Activated CD8-positive, alpha-beta T cell treated with anti-CD3 and anti-CD28 coated beads, Interleukin-2, amount 10 ng/mL, durations not matched to agents 7 days and 5 days (primary cell): ENCODE measurements around the gene C10orf90. TPM values are rescaled to one million over a fixed set of nuclear protein-coding genes. Genes with fewer than 3 reads are reported as not detected.

Experiments
- ATAC-seq: fragments of 150-1000 bp; cut with Tn5 transposase; one replicate; pipeline ENCODE4 v1.10.0; 2021; ENCODE audit warnings: moderate library complexity
- CTCF ChIA-PET: fragments of 350-600 bp; sonication (Branson Sonifier 250); formaldehyde crosslinking; loops from one replicate; lab custom pipeline; 2021; ENCODE audit warnings: antibody characterized with exemption; lab: Charles Lee
- POLR2A ChIA-PET: fragments of 350-600 bp; sonication (Branson Sonifier 250); formaldehyde crosslinking; loops from one replicate; lab custom pipeline; 2021; ENCODE audit warnings: antibody characterized with exemption; lab: Charles Lee
- DNase-seq: peaks from one replicate; pipeline ENCODE4 v3.0.0-alpha.2; 2020
- H3K27ac Mint-ChIP-seq: one replicate; pipeline ENCODE4 v1.8.0; 2021; ENCODE audit warnings: mild to moderate bottlenecking, mixed read lengths
- H3K27me3 Mint-ChIP-seq: one replicate; pipeline ENCODE4 v1.8.0; 2021; ENCODE audit warnings: low read depth, mixed read lengths
- H3K36me3 Mint-ChIP-seq: one replicate; pipeline ENCODE4 v1.8.0; 2021; ENCODE audit warnings: low read depth, mixed read lengths
- H3K4me1 Mint-ChIP-seq: one replicate; pipeline ENCODE4 v1.8.0; 2021; ENCODE audit warnings: low read depth, mixed read lengths
- H3K4me3 Mint-ChIP-seq: one replicate; pipeline ENCODE4 v1.8.0; 2021; ENCODE audit warnings: mild to moderate bottlenecking, mixed read lengths
- H3K9me3 Mint-ChIP-seq: one replicate; pipeline ENCODE4 v1.8.0; 2022; ENCODE audit warnings: mixed read lengths; ENCODE audit not compliant: insufficient read depth
- total RNA-seq, 2 experiments: library from RNA; stranded (reverse); gene quantifications; one replicate each; pipeline ENCODE4 v1.2.3, GENCODE V29; 2021

The C10orf90 gene
- total RNA-seq, 2 experiments from 2014 or later = not detected

GRCh38 chr10:126409821-126410220, 260.7 kb downstream of the C10orf90 start:
- DNase-seq = no peak
- CTCF ChIA-PET = no interaction called here
- no peak for ATAC-seq
- Mint-ChIP-seq H3K27ac (no peak overlapping the region), H3K4me3 (no peak overlapping the region), H3K9me3 (no peaks in the 10 kb centered on the region), H3K27me3 (no peaks in the 10 kb centered on the region), H3K4me1 (no peaks in the 10 kb centered on the region), H3K36me3 (no peaks in the 10 kb centered on the region)
- POLR2A ChIA-PET = no interaction called here

- CTCF ChIA-PET = no interaction called here
- no peaks in the 10 kb centered on the region for H3K4me1 Mint-ChIP-seq
- no peak overlapping the region for H3K4me3 Mint-ChIP-seq
Observed at GRCh38 chr10:126408953-126409641, 261.4 kb downstream of the C10orf90 start.

DNA sequence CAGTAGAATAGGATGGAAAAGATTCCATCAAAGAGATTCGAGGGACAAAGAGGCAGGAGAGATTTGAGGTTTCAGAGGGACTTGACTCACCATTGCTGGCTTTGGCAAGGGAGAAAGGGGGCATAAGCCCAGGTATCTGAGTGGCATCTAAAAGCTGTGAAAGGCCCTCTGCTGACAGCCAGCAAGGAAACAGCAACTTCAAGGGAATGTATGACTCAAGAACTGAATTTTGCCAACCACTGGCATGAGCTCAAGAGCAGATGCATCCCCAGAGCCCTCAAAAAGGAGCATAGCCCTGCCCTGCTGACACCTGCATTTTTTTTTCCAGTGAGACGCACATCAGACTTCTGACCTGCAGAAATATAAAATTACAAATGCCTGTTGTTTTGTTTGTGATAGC, 262.7 kb downstream of the C10orf90 start:
- Mint-ChIP-seq H3K27ac (no peak overlapping the region), H3K9me3 (no peaks in the 10 kb centered on the region), H3K4me3 (no peak overlapping the region), H3K36me3 (no peaks in the 10 kb centered on the region), H3K4me1 (no peaks in the 10 kb centered on the region), H3K27me3 (no peaks in the 10 kb centered on the region)
- CTCF ChIA-PET = no interaction called here
- POLR2A ChIA-PET = no interaction called here
- ATAC-seq (no peak), DNase-seq (no peak)

More at GRCh38 chr10:126408953-126409641, 261.4 kb downstream of the C10orf90 start:
- DNase-seq = no peak
- no peaks in the 10 kb centered on the region for H3K9me3 Mint-ChIP-seq
- H3K27me3 Mint-ChIP-seq = no peaks in the 10 kb centered on the region
- no peak overlapping the region for H3K27ac Mint-ChIP-seq
- POLR2A ChIA-PET = no interaction called here
- ATAC-seq = no peak
- H3K36me3 Mint-ChIP-seq = no peaks in the 10 kb centered on the region

GRCh38 chr10:126405239-126405775, 265.2 kb downstream of the C10orf90 start:
- Mint-ChIP-seq H3K9me3 (no peaks in the 10 kb centered on the region), H3K36me3 (no peaks in the 10 kb centered on the region), H3K27me3 (no peaks in the 10 kb centered on the region), H3K4me3 (no peak overlapping the region), H3K27ac (no peak overlapping the region), H3K4me1 (no peaks in the 10 kb centered on the region)
- DNase-seq = no peak
- ChIA-PET CTCF (no interaction called here), POLR2A (no interaction called here)
- no peak for ATAC-seq

DNA sequence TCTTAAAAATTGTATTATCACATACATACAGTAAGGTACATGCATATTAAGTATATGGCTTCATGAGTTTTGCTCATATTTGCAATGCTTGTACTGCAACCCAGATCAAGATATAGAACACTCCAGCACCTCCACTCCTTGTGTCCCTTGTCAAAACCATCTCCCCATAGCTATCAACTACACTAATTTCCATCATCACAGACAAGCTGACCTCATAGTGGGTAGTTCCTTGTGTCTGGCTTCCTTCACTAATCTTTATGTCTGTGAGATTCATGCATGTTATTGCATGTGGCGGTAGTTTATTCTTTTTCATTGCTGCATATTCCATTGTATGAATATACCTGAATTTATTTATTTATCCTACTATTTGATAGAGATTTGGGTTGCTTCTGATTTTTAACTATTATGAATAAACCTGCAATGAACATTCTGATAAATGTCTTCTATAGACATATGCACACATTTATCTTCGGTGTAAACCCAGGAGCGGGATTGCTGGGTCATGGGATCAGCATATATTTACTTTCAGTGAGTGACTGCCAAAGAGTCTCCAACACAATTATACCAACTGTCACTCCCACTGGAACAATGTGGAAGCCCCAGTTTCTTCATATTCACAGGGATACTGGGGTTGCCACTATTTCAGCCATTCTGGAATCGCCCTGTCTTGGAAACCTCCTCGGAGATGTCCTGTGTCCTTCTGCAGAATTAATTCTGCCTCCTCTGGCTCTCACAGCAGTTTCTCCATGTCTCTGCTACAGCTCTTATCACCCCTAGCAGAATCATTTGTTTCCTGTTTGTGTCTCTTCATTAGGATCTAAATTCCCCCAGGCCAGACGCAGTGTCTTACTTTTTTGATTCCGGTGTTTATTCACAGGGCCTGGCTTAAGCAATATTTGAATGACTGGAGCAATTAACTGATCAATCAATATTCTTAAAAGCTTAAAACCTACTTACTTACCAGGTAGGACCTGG, 267.5 kb downstream of the C10orf90 start:
- Mint-ChIP-seq H3K4me3 (no peak overlapping the region), H3K27ac (no peak overlapping the region), H3K27me3 (no peaks in the 10 kb centered on the region), H3K9me3 (no peaks in the 10 kb centered on the region), H3K4me1 (no peaks in the 10 kb centered on the region), H3K36me3 (no peaks in the 10 kb centered on the region)
- ATAC-seq (no peak), DNase-seq (no peak)
- ChIA-PET POLR2A (no interaction called here), CTCF (no interaction called here)

DNA sequence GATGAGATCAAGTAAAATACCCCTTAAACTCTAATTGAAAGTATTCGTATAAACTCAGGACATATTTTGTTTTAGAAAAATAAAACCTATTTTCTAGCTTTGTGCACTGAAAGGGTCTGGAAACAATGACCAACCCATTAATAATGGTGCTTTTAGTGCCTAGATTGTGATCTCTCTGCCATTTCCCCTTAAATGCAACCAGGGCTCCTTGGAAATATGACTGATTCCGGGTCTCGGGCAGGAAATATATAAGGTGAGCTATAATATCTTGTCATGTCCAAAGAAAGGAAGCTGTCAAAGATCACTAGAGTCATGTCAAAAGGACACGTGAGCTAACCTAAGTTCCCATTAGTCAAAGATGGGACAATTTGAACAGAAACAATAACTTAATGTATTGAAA, 269.9 kb downstream of the C10orf90 start:
- H3K9me3 Mint-ChIP-seq = no peaks in the 10 kb centered on the region
- POLR2A ChIA-PET = no interaction called here
- CTCF ChIA-PET = no interaction called here
- no peak overlapping the region for H3K27ac Mint-ChIP-seq
- no peak for DNase-seq
- no peaks in the 10 kb centered on the region for H3K27me3 Mint-ChIP-seq
- H3K36me3 Mint-ChIP-seq = no peaks in the 10 kb centered on the region
- no peaks in the 10 kb centered on the region for H3K4me1 Mint-ChIP-seq
- ATAC-seq = no peak
- H3K4me3 Mint-ChIP-seq = no peak overlapping the region

- no peaks in the 10 kb centered on the region for H3K27me3 Mint-ChIP-seq
- CTCF ChIA-PET = no interaction called here
- no peak overlapping the region for H3K27ac Mint-ChIP-seq
- no peak overlapping the region for H3K4me3 Mint-ChIP-seq
- ATAC-seq = no peak
- no peaks in the 10 kb centered on the region for H3K36me3 Mint-ChIP-seq
- no peaks in the 10 kb centered on the region for H3K4me1 Mint-ChIP-seq
- H3K9me3 Mint-ChIP-seq = no peaks in the 10 kb centered on the region
- POLR2A ChIA-PET = no interaction called here
- no peak for DNase-seq
Observed at GRCh38 chr10:126398924-126399323, 271.6 kb downstream of the C10orf90 start.

DNA sequence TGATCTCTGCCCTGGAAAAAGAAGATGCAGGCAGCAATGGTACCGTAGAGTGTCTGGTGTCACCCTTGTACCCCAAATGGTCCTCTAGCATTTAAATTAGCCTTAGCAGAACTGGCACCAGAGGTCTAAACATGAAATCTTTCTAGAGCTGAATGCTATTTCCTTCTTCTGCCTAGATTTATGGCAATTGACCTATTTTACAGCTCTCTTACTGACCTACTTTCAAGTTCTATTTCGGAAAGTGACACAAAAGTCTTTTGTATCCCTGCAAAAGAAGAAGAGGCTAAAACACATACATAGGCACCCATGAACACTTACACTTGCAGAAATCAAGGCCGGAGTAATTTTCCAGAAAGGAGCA, 272.1 kb downstream of the C10orf90 start:
- no peaks in the 10 kb centered on the region for H3K27me3 Mint-ChIP-seq
- no peaks in the 10 kb centered on the region for H3K9me3 Mint-ChIP-seq
- no peaks in the 10 kb centered on the region for H3K4me1 Mint-ChIP-seq
- no peaks in the 10 kb centered on the region for H3K36me3 Mint-ChIP-seq
- ATAC-seq (no peak), DNase-seq (no peak)
- no peak overlapping the region for H3K4me3 Mint-ChIP-seq
- POLR2A ChIA-PET = no interaction called here
- CTCF ChIA-PET = no interaction called here
- no peak overlapping the region for H3K27ac Mint-ChIP-seq

DNA sequence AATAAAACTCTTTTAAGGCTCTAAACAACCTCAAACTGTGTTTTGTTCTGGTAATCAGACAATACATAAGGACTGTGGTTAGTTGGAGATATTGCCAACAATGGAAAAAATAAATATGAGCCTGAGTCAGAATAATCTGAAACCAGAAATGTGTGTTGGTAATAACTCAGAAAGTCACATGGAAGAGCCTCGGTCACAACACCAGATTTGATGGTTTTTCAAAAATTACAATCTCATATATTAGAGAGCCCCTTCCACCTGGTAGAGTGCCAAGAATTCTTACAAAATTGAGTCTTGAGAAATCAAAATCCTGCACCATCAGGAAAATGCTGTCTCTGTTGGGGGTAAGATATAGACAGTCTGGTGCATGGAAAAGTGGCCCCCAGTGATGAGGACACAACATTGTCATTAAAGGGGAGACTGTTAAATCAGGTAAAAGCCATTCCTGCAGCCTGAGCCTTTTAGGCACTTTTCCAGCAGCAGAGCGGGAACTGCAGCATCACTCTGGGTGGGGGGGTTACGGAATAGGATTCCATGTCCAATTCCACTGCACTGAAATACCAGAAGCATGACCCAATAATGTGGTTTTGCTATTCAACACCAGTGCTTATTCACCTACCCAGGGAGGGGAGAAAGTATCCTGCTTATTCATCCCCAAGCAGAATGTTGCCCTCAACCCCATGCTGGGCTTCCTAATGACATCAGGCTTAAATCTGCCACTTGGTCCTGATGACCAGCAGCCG, 272.7 kb downstream of the C10orf90 start:
- Mint-ChIP-seq H3K4me3 (no peak overlapping the region), H3K36me3 (no peaks in the 10 kb centered on the region), H3K4me1 (no peaks in the 10 kb centered on the region), H3K27me3 (no peaks in the 10 kb centered on the region), H3K9me3 (no peaks in the 10 kb centered on the region), H3K27ac (no peak overlapping the region)
- CTCF ChIA-PET = no interaction called here
- ATAC-seq = no peak
- no peak for DNase-seq
- POLR2A ChIA-PET = no interaction called here

- H3K4me1 Mint-ChIP-seq = no peaks in the 10 kb centered on the region
- H3K27ac Mint-ChIP-seq = no peak overlapping the region
- no peaks in the 10 kb centered on the region for H3K9me3 Mint-ChIP-seq
- ChIA-PET CTCF (no interaction called here), POLR2A (no interaction called here)
- DNase-seq = no peak
- no peak overlapping the region for H3K4me3 Mint-ChIP-seq
- ATAC-seq = no peak
- H3K27me3 Mint-ChIP-seq = no peaks in the 10 kb centered on the region
- H3K36me3 Mint-ChIP-seq = no peaks in the 10 kb centered on the region
Observed at GRCh38 chr10:126397156-126397555, 273.3 kb downstream of the C10orf90 start.

DNA sequence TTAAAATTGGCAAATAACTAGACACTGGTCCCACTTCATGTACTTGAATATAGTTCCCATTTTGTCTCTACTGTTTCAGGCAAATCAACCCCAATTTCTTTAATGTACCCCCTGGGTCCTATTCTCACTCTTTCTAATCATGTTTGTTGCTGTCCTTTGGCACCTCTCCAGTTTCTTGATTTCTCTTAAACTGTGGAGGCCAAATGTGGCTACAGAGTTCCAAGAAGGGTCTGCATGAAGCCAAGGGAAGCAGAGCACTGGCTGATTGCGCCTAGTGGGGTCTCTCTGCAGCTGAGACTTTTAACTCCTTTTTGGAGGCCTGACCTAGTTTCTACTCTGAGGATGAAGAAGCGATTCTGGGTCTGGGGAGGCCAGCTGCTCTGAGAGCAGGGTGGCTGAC, 275.5 kb downstream of the C10orf90 start:
- Mint-ChIP-seq H3K4me1 (no peaks in the 10 kb centered on the region), H3K36me3 (no peaks in the 10 kb centered on the region), H3K9me3 (no peaks in the 10 kb centered on the region), H3K27ac (no peak overlapping the region), H3K4me3 (no peak overlapping the region), H3K27me3 (no peaks in the 10 kb centered on the region)
- ChIA-PET CTCF (no interaction called here), POLR2A (no interaction called here)
- ATAC-seq (no peak), DNase-seq (no peak)

- no peak overlapping the region for H3K4me3 Mint-ChIP-seq
- H3K9me3 Mint-ChIP-seq = no peaks in the 10 kb centered on the region
- no peak overlapping the region for H3K27ac Mint-ChIP-seq
- ChIA-PET POLR2A (no interaction called here), CTCF (no interaction called here)
- no peaks in the 10 kb centered on the region for H3K36me3 Mint-ChIP-seq
- DNase-seq (no peak), ATAC-seq (no peak)
- no peaks in the 10 kb centered on the region for H3K4me1 Mint-ChIP-seq
- peaks cover 12% of the 10 kb centered on the region for H3K27me3 Mint-ChIP-seq
Observed at GRCh38 chr10:126393076-126393475, 277.4 kb downstream of the C10orf90 start.
